Fibroblast of the aortic adventitia (primary cell): ENCODE results near the gene SCN8A. TPM values are rescaled to one million over a fixed set of nuclear protein-coding genes. Genes with fewer than 3 reads are reported as not detected.

ENCODE experiments used
- DNase-seq: peaks from one replicate; pipeline ENCODE4 v3.0.0-alpha.2; 2010; ENCODE audit warnings: low read depth
- H3K4me3 ChIP-seq: 2 replicates; pipeline ENCODE4 v1.5.1; 2011; ENCODE audit warnings: low read depth, mild to moderate bottlenecking, control low read depth, low read length, moderate library complexity
- total RNA-seq: library from RNA; depleted of rRNA; stranded (reverse); fragments of >200 nt; gene quantifications from 2 replicates; pipeline ENCODE4 v1.2.3, GENCODE V29; 2012; ENCODE audit warnings: low replicate concordance
- TF ChIP-seq, protein P1 (sequence below): IDR thresholded peaks from 2 replicates; pipeline ENCODE4 v1.5.1; 2011; ENCODE audit warnings: mild to moderate bottlenecking, low read length, control low read depth, inconsistent platforms; ENCODE audit not compliant: insufficient read depth

The SCN8A gene
- total RNA-seq, 1 donor = 7.9 TPM

DNA sequence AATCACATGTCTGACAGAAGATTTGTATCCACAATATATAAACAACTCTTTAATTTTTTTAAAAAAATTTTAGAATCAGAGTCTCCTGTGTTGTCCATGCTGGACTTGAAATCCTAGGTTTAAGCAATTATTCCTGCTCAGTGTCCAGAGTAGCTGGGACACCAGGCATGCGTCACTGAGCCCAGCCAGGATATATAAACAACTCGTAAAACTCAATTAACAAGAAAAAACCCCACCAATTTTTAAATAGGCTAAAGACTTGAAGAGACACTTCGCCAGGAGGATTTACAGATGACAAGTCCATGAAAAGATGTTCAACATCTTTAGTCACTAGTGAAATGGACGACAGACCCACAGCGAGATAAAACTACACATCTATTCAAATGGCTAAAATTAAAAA lies 2.0 kb upstream of the SCN8A start:
- DNase-seq = no peak
- TF ChIP-seq, protein P1, sequence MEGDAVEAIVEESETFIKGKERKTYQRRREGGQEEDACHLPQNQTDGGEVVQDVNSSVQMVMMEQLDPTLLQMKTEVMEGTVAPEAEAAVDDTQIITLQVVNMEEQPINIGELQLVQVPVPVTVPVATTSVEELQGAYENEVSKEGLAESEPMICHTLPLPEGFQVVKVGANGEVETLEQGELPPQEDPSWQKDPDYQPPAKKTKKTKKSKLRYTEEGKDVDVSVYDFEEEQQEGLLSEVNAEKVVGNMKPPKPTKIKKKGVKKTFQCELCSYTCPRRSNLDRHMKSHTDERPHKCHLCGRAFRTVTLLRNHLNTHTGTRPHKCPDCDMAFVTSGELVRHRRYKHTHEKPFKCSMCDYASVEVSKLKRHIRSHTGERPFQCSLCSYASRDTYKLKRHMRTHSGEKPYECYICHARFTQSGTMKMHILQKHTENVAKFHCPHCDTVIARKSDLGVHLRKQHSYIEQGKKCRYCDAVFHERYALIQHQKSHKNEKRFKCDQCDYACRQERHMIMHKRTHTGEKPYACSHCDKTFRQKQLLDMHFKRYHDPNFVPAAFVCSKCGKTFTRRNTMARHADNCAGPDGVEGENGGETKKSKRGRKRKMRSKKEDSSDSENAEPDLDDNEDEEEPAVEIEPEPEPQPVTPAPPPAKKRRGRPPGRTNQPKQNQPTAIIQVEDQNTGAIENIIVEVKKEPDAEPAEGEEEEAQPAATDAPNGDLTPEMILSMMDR = no peak
- H3K4me3 ChIP-seq = no peak overlapping the region

GRCh38 chr12:51589557-51590176 lies 1.4 kb upstream of the SCN8A start:
- TF ChIP-seq, protein P1 = no peak
- DNase-seq = no peak
- H3K4me3 ChIP-seq = no peak overlapping the region

GRCh38 chr12:51590347-51591015 lies 552 bp upstream of the SCN8A start:
- peak overlapping the region; percentile 64 for H3K4me3 ChIP-seq
- DNase-seq = peak; percentile 37
- TF ChIP-seq, protein P1 = peak; percentile 36

DNA sequence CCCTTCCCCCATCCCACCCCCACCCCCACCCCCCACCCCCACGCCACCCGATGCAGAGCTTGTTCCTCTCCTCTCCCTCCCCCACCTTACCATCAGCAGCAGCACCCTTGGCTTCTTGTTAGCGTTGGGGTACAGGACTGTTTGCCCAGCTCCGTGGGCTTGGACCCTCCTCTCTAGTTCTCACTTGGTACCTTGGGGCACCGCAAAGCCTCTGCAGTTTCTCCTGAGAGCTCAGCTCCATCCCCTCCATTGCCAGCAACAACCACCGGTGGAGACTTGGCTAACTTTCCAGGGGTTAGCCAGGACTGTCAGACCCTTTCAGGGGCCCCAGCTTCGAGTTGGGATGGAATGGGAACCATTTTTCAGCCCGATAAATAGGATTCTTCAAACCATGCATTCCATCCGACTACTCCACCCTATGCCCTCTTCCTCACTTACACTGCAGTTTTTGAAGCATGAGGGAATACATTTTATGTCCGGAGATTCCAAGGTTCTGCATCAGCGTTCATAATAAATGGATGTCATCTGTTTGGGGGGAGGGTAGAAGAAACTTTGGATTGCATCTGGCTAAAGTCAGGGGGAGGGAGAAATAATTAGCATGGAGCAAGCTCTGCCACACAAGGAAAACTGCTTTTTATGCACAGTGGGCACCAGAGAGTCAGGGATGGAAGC lies 1.1 kb downstream of the SCN8A start:
- peak overlapping the region; percentile 67 for H3K4me3 ChIP-seq
- DNase-seq = peak; percentile 59
- TF ChIP-seq, protein P1 = no peak

- DNase-seq = no peak
- no peak overlapping the region for H3K4me3 ChIP-seq
- TF ChIP-seq, protein P1 = no peak
Observed at GRCh38 chr12:51593021-51593420, 2.0 kb downstream of the SCN8A start.

GRCh38 chr12:51593539-51593938 lies 2.5 kb downstream of the SCN8A start:
- DNase-seq = peak; percentile 72
- no peak overlapping the region for H3K4me3 ChIP-seq
- TF ChIP-seq, protein P1 = no peak
